Liver (tissue), 9 donors: Measurements from ENCODE around the gene CACNA1B. TPM values are rescaled to one million over a fixed set of nuclear protein-coding genes. Genes with fewer than 3 reads are reported as not detected.

Experiments
- DNase-seq: peaks from one replicate; pipeline ENCODE4 v3.0.0-alpha.2; 2017; ENCODE audit warnings: low spot score
- H3K27ac ChIP-seq, 2 donors: one replicate each; pipeline ENCODE4 v1.7.0; 2013; ENCODE audit warnings: inconsistent platforms in 2 of 2, low read length in 2 of 2, control low read depth in 1 of 2, low read depth in 1 of 2, mild to moderate bottlenecking in 1 of 2
- H3K27me3 ChIP-seq, 4 donors: one replicate each; pipeline versions ENCODE4 v1.6.1 to v1.7.0; 2013; ENCODE audit warnings: low read length in 3 of 4, inconsistent platforms in 1 of 4, mild to moderate bottlenecking in 1 of 4, moderate library complexity in 1 of 4; ENCODE audit not compliant: control insufficient read depth in 4 of 4, insufficient read depth in 4 of 4
- H3K36me3 ChIP-seq, 4 donors: one replicate each; pipeline versions ENCODE4 v1.6.1 to v1.7.0; 2013; ENCODE audit warnings: low read length in 3 of 4, mild to moderate bottlenecking in 3 of 4, low read depth in 1 of 4, moderate library complexity in 1 of 4; ENCODE audit not compliant: control insufficient read depth in 4 of 4, insufficient read depth in 3 of 4
- H3K4me1 ChIP-seq, 4 donors: one replicate each; pipeline versions ENCODE4 v1.6.1 to v1.7.0; 2013; ENCODE audit warnings: low read length in 3 of 4, mild to moderate bottlenecking in 3 of 4, moderate library complexity in 1 of 4; ENCODE audit not compliant: control insufficient read depth in 4 of 4, insufficient read depth in 4 of 4
- H3K4me3 ChIP-seq, 3 donors: one replicate each; pipeline versions ENCODE4 v1.6.1 to v1.7.0; 2013; ENCODE audit warnings: low read length in 3 of 3, control low read depth in 1 of 3, low read depth in 1 of 3, mild to moderate bottlenecking in 1 of 3
- H3K9ac ChIP-seq, 2 donors: one replicate each; pipeline ENCODE4 v1.7.0; 2013; ENCODE audit warnings: low read length in 2 of 2, mild to moderate bottlenecking in 2 of 2, moderate library complexity in 2 of 2, control low read depth in 1 of 2, low read depth in 1 of 2
- H3K9me3 ChIP-seq, 4 donors: one replicate each; pipeline versions ENCODE4 v1.6.1 to v1.7.0; 2013; ENCODE audit warnings: low read length in 3 of 4; ENCODE audit not compliant: control insufficient read depth in 4 of 4
- EGR1 ChIP-seq, 2 donors: IDR thresholded peaks; 2 replicates each; pipeline ENCODE4 v1.6.1; 2016 to 2018; ENCODE audit warnings: antibody characterized with exemption in 2 of 2, low read depth in 2 of 2
- FOXA1 ChIP-seq: IDR thresholded peaks from 2 replicates; pipeline ENCODE4 v1.6.1; 2016; ENCODE audit warnings: antibody characterized with exemption
- FOXA2 ChIP-seq: IDR thresholded peaks from 2 replicates; pipeline ENCODE4 v1.6.1; 2016; ENCODE audit warnings: antibody characterized with exemption
- GABPA ChIP-seq, 2 donors: IDR thresholded peaks in 1 of 2; conservative IDR thresholded peaks in 1 of 2; 2 replicates each; pipeline ENCODE4 v1.6.1; 2016; ENCODE audit warnings: antibody characterized with exemption in 2 of 2, mild to moderate bottlenecking in 1 of 2, moderate library complexity in 1 of 2
- HNF4A ChIP-seq, 2 donors: conservative IDR thresholded peaks; 2 replicates each; pipeline ENCODE4 v1.6.1; 2016; ENCODE audit warnings: antibody characterized with exemption in 2 of 2, mild to moderate bottlenecking in 2 of 2
- HNF4G ChIP-seq: IDR thresholded peaks from 2 replicates; pipeline ENCODE4 v1.6.1; 2016; ENCODE audit warnings: antibody characterized with exemption
- JUND ChIP-seq, 2 donors: IDR thresholded peaks; 2 replicates each; pipeline ENCODE4 v1.6.1; 2016; ENCODE audit warnings: antibody characterized with exemption in 2 of 2
- NR2F2 ChIP-seq: IDR thresholded peaks from 2 replicates; pipeline ENCODE4 v1.6.1; 2016; ENCODE audit warnings: antibody characterized with exemption
- RAD21 ChIP-seq, 2 donors: IDR thresholded peaks; 2 replicates each; pipeline ENCODE4 v1.6.1; 2016; ENCODE audit warnings: antibody characterized with exemption in 2 of 2, mild to moderate bottlenecking in 2 of 2
- RXRA ChIP-seq, 2 donors: IDR thresholded peaks; 2 replicates each; pipeline ENCODE4 v1.6.1; 2017 to 2018; ENCODE audit warnings: antibody characterized with exemption in 2 of 2, mild to moderate bottlenecking in 1 of 2
- SP1 ChIP-seq: IDR thresholded peaks from 2 replicates; pipeline ENCODE4 v1.6.1; 2018; ENCODE audit warnings: antibody characterized with exemption, mild to moderate bottlenecking
- TAF1 ChIP-seq: conservative IDR thresholded peaks from 2 replicates; pipeline ENCODE4 v1.6.1; 2016; ENCODE audit warnings: antibody characterized with exemption, mild to moderate bottlenecking
- YY1 ChIP-seq: IDR thresholded peaks from 2 replicates; pipeline ENCODE4 v1.6.1; 2016; ENCODE audit warnings: antibody characterized with exemption, mild to moderate bottlenecking
- WGBS: extraction: QIAGEN DNeasy Blood & Tissue Kit; methylation state at CpG from one replicate; pipeline ENCODE4 v1.1.7; 2013; 5-methylcytosine and 5-hydroxymethylcytosine counted together
- polyA plus RNA-seq, 2 donors: library from polyadenylated mRNA; stranded (reverse) in 1 of 2; unstranded in 1 of 2; fragments of 200-250 nt in 1 of 2; fragments of >200 nt in 1 of 2; fragmentation: Nextera tagmentation in 1 of 2; extraction: Ambion mirVana in 1 of 2; gene quantifications; one replicate each; pipeline versions ENCODE4 v1.2.1 to v1.2.3, GENCODE V29; 2013 to 2015
- total RNA-seq, 2 donors: library from RNA; depleted of rRNA; stranded (reverse); fragments of >200 nt; gene quantifications; one replicate each; pipeline ENCODE4 v1.2.3, GENCODE V29; 2014
- TF ChIP-seq, protein P1 (sequence below): IDR thresholded peaks from 2 replicates; pipeline ENCODE4 v1.6.1; 2016; ENCODE audit warnings: antibody characterized with exemption
- TF ChIP-seq, protein P2 (sequence below): IDR thresholded peaks from 2 replicates; pipeline ENCODE4 v1.6.1; 2016; ENCODE audit warnings: antibody characterized with exemption
- TF ChIP-seq, protein P3 (sequence below): IDR thresholded peaks from 2 replicates; pipeline ENCODE4 v1.6.1; 2016; ENCODE audit warnings: antibody characterized with exemption
- TF ChIP-seq, protein P4 (sequence below): IDR thresholded peaks from 2 replicates; pipeline ENCODE4 v1.6.1; 2016; ENCODE audit warnings: antibody characterized with exemption, mild to moderate bottlenecking
- TF ChIP-seq, protein P5 (sequence below): fragments of 150-350 bp; IDR thresholded peaks from 2 replicates; pipeline ENCODE4 v1.5.1; 2017; ENCODE audit warnings: improper control_type of control experiment, low read depth, low read length; ENCODE audit not compliant: missing input control
- donor health status: healthy.
- donor health status: healthy.
- donor health status: healthy.
- donor health status: healthy.
- donor health status: healthy.

The CACNA1B gene
- total and polyA plus RNA-seq, 4 donors, result under 0.01 to 0.05 TPM; not detected in 2

DNA sequence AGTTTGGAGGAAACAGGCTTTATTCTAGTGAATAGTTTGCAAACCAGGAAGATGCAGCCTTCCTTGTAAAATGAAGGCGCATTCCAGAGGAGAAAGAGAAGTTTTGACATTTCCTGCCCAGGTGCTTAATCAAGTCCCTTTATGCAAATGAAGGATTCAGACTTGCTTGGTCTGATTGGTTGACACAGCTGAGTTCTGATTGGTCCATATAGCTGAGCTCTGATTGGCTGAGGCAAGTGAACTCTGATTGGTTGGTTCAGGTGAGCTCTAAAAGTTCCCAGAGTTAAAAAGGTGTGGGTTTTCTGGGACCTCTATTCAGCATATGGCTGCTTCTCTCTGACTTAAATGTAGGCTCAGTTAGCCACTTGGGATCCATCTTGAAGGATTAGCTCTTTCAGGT, 151.0 kb downstream of the CACNA1B start:
- Histone ChIP-seq H3K27me3 (peaks cover 0 to 12% (median 4%) of the 10 kb centered on the region in 4 donors), H3K4me3 (no peak overlapping the region), H3K9ac (no peak overlapping the region), H3K4me1 (peaks cover 0 to 1% (median 0%) of the 10 kb centered on the region in 4 donors), H3K27ac (no peak overlapping the region), H3K36me3 (no peaks in the 10 kb centered on the region), H3K9me3 (peaks cover 0 to 3% (median 0%) of the 10 kb centered on the region in 4 donors)
- WGBS, result 96% methylated on average over 1 of the region's 1 CpG
- no peak for DNase-seq
- TF ChIP-seq, protein P1, sequence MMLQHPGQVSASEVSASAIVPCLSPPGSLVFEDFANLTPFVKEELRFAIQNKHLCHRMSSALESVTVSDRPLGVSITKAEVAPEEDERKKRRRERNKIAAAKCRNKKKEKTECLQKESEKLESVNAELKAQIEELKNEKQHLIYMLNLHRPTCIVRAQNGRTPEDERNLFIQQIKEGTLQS, result no peak
- TF ChIP-seq FOXA2 (no peak), FOXA1 (no peak), RAD21 (IDR thresholded peaks at IDR 0.05) (no peak), YY1 (no peak), NR2F2 (no peak), SP1 (no peak), HNF4G (no peak), TAF1 (no peak), RXRA (IDR thresholded peaks at IDR 0.05) (no peak), GABPA (IDR thresholded peaks at IDR 0.05 in 1 of 2, conservative IDR thresholded peaks at IDR 0.05 in 1 of 2) (no peak), HNF4A (conservative IDR thresholded peaks at IDR 0.05) (no peak), JUND (IDR thresholded peaks at IDR 0.05) (no peak), EGR1 (IDR thresholded peaks at IDR 0.05; ENCODE audit: low read depth in 2 of 2) (no peak)
- TF ChIP-seq, protein P2, sequence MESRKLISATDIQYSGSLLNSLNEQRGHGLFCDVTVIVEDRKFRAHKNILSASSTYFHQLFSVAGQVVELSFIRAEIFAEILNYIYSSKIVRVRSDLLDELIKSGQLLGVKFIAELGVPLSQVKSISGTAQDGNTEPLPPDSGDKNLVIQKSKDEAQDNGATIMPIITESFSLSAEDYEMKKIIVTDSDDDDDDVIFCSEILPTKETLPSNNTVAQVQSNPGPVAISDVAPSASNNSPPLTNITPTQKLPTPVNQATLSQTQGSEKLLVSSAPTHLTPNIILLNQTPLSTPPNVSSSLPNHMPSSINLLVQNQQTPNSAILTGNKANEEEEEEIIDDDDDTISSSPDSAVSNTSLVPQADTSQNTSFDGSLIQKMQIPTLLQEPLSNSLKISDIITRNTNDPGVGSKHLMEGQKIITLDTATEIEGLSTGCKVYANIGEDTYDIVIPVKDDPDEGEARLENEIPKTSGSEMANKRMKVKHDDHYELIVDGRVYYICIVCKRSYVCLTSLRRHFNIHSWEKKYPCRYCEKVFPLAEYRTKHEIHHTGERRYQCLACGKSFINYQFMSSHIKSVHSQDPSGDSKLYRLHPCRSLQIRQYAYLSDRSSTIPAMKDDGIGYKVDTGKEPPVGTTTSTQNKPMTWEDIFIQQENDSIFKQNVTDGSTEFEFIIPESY, result no peak
- TF ChIP-seq, protein P3, sequence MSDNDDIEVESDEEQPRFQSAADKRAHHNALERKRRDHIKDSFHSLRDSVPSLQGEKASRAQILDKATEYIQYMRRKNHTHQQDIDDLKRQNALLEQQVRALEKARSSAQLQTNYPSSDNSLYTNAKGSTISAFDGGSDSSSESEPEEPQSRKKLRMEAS, result no peak
- TF ChIP-seq, protein P4, sequence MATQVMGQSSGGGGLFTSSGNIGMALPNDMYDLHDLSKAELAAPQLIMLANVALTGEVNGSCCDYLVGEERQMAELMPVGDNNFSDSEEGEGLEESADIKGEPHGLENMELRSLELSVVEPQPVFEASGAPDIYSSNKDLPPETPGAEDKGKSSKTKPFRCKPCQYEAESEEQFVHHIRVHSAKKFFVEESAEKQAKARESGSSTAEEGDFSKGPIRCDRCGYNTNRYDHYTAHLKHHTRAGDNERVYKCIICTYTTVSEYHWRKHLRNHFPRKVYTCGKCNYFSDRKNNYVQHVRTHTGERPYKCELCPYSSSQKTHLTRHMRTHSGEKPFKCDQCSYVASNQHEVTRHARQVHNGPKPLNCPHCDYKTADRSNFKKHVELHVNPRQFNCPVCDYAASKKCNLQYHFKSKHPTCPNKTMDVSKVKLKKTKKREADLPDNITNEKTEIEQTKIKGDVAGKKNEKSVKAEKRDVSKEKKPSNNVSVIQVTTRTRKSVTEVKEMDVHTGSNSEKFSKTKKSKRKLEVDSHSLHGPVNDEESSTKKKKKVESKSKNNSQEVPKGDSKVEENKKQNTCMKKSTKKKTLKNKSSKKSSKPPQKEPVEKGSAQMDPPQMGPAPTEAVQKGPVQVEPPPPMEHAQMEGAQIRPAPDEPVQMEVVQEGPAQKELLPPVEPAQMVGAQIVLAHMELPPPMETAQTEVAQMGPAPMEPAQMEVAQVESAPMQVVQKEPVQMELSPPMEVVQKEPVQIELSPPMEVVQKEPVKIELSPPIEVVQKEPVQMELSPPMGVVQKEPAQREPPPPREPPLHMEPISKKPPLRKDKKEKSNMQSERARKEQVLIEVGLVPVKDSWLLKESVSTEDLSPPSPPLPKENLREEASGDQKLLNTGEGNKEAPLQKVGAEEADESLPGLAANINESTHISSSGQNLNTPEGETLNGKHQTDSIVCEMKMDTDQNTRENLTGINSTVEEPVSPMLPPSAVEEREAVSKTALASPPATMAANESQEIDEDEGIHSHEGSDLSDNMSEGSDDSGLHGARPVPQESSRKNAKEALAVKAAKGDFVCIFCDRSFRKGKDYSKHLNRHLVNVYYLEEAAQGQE, result no peak
- TF ChIP-seq, protein P5, sequence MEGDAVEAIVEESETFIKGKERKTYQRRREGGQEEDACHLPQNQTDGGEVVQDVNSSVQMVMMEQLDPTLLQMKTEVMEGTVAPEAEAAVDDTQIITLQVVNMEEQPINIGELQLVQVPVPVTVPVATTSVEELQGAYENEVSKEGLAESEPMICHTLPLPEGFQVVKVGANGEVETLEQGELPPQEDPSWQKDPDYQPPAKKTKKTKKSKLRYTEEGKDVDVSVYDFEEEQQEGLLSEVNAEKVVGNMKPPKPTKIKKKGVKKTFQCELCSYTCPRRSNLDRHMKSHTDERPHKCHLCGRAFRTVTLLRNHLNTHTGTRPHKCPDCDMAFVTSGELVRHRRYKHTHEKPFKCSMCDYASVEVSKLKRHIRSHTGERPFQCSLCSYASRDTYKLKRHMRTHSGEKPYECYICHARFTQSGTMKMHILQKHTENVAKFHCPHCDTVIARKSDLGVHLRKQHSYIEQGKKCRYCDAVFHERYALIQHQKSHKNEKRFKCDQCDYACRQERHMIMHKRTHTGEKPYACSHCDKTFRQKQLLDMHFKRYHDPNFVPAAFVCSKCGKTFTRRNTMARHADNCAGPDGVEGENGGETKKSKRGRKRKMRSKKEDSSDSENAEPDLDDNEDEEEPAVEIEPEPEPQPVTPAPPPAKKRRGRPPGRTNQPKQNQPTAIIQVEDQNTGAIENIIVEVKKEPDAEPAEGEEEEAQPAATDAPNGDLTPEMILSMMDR, result no peak
